Activated T-cell treated with anti-CD3 and anti-CD28 coated beads for 24 hours (primary cell): Measurements from ENCODE around the gene POU3F2.

Source experiments
- DNase-seq: peaks from one replicate; pipeline ENCODE4 v3.0.0-alpha.2; 2020; ENCODE audit warnings: low read depth

POU3F2 gene

DNA sequence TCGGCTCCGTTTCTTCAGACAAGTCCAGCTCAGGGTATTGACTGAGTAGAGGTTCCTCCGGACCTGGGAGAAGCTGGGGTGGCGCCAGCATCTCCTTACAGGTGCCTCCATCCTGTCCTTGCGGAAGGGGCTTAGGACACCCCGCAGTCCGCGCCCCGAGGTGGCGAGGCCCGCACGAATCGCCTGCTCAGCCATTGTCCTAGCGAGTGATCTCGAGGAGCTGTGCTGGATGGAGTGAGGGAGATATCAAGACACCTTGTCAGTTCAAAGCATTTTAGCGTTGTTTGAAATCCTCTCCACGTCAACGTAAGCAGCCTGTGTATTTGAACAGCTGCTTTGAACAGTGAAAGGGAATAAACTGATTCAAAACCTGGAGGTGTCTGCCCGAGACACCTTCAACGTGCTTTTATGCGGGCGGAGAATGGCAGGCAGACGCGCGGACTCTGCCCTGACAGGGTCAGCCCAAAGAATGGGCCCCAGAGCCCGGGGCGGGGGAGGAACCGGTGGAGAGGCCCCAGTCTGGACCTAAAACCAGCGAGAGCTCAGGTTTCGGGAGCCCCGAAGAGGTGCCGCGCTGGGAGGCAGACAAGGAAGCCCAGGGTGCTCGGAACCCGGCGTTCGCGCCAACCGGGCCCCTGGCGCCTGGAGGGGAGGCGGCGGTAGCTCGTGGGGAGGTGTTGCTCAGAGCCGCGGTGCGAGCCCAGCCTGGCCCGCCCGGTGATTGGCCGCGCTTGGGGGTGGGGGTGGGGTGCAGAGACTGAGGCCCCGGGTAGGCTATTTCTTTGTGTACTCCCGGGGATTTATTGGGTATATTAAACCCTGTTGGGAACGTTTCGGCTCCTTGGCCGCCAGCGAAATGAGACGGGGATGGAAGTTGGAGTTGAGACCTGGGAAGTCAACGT lies 3.1 kb upstream of the POU3F2 start:
- DNase-seq = no peak

GRCh38 chr6:98831959-98832283 lies 2.5 kb upstream of the POU3F2 start:
- no peak for DNase-seq

- no peak for DNase-seq
Observed at GRCh38 chr6:98832284-98833056, 1.9 kb upstream of the POU3F2 start.

GRCh38 chr6:98833057-98833306 lies 1.4 kb upstream of the POU3F2 start:
- no peak for DNase-seq

GRCh38 chr6:98833307-98834059 lies 891 bp upstream of the POU3F2 start:
- DNase-seq = no peak

GRCh38 chr6:98835149-98836024 lies 1.0 kb downstream of the POU3F2 start:
- DNase-seq = no peak

DNA sequence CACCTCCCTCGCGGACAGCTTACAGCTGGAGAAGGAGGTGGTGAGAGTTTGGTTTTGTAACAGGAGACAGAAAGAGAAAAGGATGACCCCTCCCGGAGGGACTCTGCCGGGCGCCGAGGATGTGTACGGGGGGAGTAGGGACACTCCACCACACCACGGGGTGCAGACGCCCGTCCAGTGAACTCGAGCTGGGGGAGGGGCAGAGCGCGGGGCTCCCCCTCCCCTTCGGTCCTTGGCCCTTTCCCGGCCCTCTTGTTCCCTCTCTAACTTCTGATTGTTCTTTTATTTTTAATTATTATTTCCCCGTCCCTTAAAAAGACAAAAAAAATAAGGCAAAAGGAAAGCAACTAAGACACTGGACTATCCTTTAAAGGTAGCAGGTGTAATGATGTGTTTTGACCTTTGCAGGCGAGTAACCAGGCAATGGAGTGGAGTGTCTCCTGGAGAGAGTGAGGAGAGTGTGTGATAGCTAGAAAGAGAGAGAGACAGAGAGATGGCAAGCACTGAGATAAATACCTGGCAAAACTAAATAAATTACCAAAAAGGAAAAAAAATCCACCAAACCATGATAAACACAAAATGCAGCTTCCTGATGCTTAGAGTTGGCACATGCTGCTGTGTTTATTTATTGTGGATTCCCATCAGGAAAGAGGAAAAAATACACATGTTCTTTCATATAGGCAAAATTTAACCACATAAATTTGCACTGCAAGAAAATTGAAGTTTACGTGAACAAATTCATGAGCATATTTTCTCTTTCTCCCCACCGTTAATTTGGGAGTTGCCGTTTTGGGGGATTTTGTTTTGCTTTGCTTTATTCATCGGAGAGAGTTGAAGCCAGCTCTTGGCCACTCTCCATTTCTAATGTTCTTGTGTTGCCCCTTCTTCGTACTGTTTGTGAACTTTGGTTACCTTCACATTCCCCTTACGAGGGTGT lies 1.9 kb downstream of the POU3F2 start:
- DNase-seq = no peak

DNA sequence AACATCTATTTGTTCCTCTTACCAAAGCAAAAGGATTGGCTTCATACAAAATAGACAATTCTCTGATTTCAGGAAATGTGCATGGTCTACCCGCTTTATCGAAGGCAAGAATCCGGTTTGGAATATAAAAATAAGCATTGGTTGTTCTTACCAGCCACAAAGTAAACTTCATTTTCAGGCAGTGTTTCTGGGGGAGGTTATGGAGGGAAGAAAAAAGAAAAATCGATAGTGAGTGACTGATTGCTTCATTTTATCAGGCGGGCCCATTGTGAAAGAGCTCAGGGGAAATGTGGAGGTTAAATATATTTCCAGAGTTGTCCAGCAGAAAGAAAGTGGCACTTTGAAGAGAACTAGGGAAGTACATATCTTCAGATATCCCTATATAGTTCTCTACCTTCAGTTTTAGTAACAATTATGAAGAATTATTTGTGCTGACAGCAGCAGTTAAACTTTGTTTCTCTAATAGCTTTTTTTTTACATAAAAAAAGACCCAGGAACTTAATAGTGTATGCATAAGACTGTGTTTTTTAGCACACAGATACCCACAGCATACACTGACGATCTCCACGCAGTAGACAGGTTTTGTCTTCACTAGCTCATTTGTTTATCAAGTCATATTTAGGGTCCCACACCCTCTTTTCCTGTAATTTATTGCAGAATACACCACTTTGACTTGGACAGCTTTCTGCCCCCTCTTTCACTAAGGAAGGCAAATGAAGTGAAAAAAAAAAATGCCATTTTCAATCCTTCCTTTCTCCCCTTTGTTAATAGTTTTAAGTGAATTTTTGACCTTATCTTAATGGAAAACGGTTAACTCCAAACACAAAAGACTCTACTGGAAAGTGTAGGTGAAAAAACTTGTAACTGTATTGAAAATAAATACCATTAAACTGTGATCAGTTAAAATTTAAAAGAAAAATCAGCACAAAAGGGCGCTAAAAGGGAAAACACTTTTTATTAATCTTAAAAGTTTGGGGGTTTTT lies 2.9 kb downstream of the POU3F2 start:
- no peak for DNase-seq

- no peak for DNase-seq
Observed at GRCh38 chr6:98838032-98838431, 3.7 kb downstream of the POU3F2 start.

DNA sequence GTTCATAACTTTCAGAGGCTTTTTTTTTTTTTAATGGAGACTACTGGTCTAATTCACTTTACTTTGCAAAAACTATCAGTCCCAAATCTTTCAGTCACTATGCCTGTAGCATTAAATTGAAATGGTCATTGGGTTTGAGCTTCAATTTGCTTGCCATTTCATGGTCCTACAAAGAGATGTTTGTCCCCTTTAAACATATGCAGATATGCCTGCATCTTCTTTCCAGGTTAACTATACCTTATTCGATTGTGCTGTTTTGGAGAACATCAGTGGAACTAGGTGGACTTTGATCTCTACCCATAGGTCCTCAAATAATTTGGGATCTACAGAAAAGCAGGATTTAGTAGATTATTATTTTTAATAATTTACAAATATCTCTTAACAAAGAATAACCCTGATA lies 4.6 kb downstream of the POU3F2 start:
- DNase-seq = no peak

DNA sequence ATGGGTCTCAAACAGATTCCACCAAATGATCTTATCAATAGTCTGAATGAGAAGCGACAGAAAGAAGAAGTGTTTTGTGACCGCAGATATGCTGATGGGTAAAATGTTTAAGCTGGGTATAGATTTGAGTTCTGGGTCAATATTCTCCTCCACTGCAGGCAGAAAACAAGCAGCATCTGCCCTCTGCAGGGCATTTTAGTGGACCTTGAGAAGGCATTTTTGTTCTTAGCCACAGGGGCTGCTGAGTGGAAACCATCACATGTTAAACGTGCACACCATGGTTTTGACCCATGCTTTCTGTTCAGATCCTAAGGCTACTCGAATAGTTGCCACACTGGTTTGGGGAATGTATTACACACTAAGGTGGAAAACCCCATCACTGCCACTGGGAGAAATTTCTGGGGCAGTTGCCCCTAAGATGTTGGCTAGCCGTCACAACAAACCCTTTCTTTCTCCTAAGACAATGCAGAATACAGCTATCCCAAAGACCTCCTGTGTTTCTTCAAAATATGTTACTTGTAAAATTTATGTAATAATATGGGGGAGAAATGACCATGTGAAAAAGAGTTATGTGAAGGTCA lies 5.5 kb downstream of the POU3F2 start:
- DNase-seq = no peak

- no peak for DNase-seq
Observed at GRCh38 chr6:98840385-98840784, 6.0 kb downstream of the POU3F2 start.

DNA sequence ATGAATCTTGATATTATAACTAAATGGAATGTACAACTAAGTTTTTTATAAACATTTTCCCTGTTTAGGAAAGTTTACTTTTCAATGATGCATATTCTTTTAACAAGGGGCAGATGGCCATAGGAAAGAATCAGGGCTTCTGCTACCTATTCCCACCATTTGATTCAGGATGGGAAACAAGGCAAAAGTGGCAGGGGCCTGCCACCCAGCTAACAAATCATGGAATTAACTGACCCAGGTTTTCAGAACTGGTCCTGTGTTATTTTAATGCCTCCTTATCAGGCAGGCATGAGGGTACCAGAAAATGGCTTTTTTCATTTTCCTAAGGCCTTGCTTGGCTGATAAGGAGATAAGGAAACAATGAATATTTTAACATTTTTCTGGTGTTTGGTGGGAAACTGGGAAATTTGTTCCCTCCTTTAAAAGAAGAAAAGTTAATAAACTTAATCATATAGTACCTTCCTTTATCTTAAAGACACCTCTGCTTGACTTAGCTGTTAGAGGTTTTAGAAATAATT lies 6.7 kb downstream of the POU3F2 start:
- DNase-seq = no peak

DNA sequence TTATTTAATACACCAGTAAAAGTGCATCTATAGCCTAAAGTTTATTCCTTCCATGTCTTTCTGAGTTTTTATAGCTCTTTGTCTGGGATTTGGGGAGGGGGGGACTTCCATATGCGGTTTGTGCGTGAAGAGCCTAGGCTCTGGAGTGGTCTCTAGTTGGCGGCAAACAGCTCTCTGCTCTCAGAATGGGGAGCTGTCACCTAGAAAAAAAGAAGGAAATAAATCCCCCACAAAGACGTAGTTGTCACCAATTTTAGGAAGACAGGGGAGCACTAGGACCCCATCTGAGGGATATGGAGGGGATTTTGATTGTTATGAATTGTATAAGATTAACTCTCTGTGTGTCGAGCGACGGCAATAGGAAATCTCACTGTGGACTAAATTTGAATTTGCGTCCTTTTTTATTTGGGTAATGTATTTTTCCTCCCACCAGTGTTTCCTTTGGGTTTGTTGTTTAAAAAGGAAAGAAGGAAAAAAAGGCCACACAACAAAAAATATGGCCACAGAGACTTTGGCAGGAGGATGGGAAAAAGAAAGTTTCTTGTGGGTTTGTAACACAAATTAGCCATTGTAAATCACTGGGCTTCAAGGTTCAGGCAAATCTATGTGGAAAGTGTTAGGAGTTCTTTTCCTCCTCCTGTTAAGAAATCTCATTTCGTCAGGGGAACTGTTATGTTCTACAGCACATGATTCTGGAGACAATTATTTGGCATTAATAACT lies 7.4 kb downstream of the POU3F2 start:
- no peak for DNase-seq

- DNase-seq = no peak
Observed at GRCh38 chr6:98842342-98843180, 8.2 kb downstream of the POU3F2 start.

DNA sequence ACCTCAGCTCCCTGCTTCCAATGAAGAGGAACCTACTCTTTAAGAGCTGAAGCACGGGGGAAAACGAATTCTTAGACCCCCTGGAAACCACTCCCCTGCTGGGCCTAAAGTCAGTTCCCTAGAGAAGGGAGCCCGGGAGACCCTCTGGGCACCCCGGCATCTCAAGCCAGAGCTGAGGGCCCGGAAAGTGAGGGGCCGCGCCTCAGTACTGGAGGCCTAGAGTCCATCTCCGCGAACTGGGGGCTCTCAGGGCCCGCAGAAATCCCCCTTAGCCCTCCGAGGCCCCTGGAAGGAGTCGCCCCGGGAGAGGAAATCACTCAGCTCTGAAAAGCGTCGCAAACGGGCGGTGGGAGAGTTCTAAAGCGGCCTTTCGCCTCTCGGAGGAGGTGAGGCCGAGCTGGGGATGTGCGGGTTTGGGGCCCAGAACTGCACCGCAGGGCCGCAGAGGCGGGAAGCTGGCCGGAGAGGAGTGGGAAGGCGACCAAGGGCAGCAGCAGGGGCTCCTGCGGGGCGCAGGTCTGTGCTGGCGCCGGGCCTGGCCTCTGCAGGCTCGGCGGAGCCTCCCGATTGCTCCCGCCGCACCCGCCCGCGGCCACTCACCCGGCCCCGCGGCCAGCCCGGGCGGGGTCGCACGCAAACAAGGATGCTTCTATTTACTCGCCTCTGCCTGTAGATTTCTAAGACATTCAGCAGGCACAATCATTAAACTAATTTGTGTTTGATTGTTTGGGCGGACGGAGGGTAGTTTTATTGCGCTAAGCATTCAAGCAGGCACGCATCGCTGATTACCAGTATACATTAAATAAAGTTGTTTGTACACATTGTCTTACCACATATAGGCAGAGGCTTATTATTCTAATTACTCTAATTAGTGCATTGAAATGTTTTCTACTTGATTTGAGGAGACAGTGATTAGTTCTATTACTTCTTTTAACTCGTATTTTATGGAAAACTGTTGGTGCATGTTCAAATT lies 9.2 kb downstream of the POU3F2 start:
- no peak for DNase-seq
